HUDEP-2 (cell line): ENCODE measurements around the gene MZT1.
"Not testable (repeated sequence)": the region's sequence is repeated elsewhere in the genome, so short reads cannot be mapped to it uniquely, and the experiment has no call there.

Source experiments
- DNase-seq, 76 experiments: peaks; one replicate each; lab custom pipeline; 2025; ENCODE audit not compliant: unreplicated experiment in 76 of 76; lab: John Stamatoyannopoulos, UW

The MZT1 gene

DNA sequence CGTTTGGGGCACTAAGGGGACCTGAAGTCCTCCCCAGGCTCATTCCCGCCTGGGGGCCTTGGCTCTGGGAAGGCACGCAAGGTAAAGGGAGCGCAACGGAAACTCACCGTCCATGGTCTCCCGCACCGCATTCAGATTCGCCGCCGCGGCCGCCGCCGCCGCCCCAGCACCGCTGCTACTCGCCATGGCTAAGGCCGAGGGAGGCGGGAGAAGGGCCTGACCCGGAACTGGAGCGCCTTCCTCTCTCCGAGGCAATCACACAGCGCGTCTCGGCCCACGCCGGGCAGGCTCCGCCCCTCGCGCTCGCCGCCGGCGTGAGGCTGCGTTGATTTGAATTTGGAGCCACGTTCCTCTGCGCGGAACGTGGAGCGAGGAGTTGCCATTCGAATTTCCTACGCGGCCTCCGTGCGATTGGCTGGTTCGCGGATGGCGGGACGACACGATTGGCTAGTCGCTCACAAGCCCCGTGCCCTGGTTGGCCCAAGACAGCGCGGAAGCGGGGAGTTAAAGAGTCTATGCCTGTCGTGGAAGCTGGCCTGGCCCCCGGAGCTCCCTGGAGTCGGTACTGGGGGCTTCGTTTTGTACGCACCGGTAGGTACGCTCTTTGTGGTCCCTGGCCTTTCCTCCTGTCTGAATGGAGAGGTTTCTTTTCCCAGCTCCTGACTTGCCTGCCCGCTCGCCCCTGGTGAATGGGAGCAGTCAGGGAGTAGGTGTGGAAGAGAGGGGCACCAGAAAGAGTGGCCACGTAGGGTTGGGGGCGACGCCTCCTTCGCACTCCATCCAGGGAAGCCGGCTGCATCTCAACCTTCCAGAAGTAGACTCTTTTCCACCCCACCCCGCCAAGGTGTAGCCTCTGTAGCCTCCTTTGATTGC, at the start of gene MZT1, which contains the start of gene BORA:
MZT1 (minus strand) TSS at position 213 of the 873 bp plus-strand sequence; CDS start at position 186, 27 bp downstream.
BORA (plus strand) TSS at position 507 of the 873 bp plus-strand sequence. CDS start 1,018 bp downstream, outside the sequence.
- peak; percentile 40 to 97 (median 92) for DNase-seq

GRCh38 chr13:72774019-72774418, 46.6 kb upstream of the MZT1 start:
- no peak for DNase-seq

DNA sequence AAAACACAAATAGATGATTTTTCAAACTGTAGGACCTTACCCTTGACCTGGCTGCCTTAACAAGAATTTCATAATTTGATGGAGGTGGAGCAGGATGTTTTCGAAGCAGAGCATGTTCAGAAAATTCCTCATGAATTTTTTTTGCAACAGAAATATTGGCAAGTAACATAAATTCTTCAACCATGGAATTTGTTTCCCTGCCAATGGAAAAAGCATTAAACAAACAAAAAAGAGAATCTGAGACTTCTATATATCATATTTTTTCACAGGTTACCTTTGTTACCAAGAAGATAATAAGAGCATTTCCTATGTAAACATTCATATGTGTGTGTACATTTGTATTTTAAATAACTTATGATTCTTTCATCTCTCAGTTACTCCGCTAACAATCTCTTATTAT, 36.0 kb upstream of the MZT1 start:
- DNase-seq, result no peak

- DNase-seq, result no peak
Measured at GRCh38 chr13:72760189-72760588, 32.8 kb upstream of the MZT1 start.

DNA sequence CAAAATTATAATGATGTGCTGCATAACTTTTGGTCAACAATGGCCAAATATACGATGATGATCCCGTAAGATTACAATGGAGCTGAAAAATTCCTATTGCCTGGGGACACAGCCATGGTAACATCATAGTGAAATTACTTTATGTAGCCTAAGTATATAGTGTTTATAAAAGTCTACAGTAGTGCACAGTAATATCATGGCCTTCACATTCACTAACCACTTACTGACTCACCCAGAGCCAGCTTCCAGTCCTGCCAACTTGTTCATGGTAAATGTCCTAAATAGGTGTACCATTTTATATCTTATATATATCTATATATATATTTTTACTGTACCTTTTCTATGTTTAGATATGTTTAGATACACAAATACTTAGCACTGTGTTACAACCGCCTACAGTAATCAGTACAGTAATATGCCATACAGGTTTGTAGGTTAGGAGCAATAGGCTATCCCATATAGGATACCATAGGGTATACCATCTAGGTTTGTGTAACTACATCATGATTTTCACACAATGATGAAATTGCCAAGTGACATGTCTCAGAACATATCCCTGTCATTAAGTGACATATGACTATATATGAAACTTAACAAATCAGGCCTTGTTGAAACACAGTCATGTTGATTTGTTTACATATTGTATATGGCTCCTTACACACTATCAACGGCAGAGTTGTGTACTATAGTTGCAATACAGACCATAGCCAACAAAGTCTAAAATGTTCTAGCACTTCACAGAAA, 30.5 kb upstream of the MZT1 start:
- no peak for DNase-seq

DNA sequence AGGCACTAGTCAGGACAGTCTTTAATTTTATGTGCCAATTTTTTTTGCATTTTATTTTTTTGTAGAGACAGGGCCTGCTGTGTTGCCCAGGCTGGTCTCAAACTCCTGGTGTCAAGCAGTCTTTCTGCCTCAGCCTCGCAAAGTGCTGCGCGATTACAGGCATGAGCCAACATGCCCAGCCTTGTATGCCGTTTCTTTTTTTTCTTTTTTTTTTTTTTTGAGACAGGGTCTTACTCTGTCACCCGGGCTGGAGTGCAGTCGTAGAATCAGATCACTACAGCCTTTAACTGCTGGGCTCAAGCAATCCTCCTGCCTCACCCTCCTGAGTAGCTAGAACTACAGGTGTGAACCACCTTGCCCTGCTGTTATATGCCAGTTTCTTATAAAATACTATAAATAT, 26.7 kb upstream of the MZT1 start:
- DNase-seq, result no peak

- no peak for DNase-seq
Measured at GRCh38 chr13:72751220-72751619, 23.8 kb upstream of the MZT1 start.

DNA sequence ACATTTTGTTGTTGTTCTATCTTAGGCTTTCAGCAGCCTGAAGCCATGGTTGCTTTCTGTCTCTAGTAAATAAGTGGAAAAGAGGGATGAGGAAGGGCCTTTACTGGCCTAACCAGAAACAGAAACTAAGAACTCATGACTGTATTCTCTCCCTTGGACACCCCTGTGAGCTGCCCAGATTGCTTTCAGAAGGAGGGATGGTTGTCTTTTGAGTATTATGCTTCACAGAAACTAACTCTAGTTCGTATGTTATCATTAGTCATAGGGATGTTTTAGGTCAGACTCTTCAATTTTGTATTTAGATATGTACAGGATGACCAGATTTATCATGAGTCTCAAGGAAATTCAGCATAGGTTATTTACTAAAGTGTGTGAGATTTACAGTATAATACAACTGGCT, 17.8 kb upstream of the MZT1 start:
- DNase-seq, result no peak

- DNase-seq, result no peak
Measured at GRCh38 chr13:72740015-72740414, 12.6 kb upstream of the MZT1 start.

DNA sequence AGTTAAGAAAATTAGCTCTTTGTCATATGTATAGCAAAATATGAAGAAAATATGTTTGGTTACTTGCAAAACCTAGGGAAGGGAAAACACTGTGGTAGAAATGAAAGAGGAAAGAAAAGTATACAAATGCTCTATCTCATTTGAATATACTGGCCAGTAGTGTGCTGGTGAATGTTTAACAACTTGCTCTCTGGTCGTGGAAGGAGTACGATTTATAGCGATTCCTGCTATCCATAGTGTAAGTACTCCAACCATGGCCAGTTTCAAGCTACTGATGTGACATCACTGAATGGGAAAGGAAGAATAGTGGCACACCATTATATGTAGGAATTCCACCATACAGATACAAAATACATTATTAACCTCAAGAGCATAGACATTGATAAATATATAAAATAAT, 9.6 kb upstream of the MZT1 start:
- no peak for DNase-seq

- no peak for DNase-seq
Measured at GRCh38 chr13:72728290-72728605, 819 bp upstream of the MZT1 start.

DNA sequence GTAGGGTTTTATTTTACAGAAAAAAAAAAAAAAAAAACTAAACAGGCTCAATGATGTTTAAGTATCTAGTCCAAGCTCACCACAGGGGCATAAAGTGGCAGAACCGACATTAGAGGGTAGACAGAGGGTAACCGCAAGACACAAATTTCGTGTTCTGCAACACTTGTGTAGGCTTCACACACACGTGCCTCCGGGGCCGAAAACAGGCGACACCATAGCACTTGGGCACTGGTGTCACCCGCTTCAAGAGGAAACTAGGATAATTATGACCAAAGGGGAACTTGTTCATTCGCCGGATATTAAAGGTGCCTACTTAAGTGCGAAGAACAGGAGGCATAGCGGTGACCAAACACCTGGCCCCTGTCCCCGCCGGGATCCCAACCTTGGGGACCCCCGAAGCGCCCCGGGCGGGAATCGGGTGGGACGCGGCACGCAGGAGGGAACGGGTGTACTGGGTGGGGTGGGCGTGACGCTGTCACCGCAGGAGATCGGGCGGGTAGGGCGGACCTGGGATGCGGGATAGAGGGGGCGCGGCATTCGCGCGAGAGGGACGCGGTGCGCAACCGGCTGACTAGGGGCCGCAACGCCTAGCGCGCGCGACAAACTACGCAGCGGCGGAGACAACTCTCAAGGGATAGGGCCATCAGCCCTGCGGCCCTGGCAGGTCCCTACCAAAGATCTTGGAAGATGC, 558 bp downstream of the MZT1 start:
- DNase-seq, result peak in 58 of 76 experiments; percentile 1 to 65 (median 40)

DNA sequence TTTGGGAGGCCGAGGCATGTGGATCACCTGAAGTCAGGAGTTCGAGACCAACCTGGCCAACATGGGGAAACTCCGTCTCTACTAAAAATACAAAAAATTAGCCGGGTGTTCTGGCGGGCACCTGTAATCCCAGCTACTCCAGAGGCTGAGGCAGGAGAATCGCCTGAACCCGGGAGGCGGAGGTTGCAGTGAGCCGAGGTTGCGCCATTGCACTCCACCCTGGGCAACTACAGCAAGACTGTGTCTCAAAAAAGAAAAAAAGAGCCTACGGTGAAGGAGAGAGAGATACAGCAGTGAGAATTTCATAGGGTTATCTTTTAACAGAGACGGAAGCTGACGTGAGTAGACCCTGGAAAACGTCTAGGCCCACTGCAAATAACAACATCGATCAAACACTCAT, 1.2 kb downstream of the MZT1 start:
- not testable (repeated sequence) for DNase-seq

DNA sequence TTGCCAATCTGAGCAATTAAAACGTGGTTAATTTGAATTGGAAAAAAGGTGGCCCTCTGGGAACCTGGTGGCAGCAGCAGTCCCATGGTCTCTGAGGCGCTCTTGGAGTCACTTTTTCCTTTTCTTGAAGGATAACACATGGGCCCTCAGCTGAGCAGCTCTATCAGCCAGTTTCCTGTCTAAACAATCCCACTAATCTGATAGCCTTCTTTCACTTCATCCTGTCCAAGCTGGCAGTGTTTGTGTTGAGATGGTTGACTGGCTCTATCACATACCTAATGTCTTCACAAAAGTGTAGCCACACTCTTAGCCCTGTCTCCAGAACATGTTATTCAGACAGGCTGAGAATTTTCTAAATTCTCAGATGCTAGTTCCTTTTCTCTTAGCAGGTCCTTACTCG, 10.7 kb downstream of the MZT1 start:
- DNase-seq, result no peak

DNA sequence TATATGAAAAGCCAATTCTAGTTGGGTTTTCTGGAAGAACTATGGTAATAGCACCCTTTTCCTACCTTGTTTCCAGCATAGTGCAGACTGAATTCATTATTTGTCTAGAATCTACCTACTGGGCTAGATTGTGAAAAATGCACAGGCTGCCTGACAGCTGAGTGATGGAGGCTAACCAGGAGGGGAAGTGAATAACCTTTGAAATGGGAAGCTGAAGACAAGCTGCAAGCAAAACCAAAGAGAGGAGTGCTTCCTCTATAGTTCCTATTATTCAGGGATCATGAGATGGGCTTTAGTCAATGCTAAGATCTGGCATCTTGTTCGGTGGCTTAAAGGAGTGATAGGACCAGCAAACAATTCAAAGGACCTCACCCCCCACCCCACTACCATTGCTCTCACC, 26.9 kb downstream of the MZT1 start:
- DNase-seq, result no peak

DNA sequence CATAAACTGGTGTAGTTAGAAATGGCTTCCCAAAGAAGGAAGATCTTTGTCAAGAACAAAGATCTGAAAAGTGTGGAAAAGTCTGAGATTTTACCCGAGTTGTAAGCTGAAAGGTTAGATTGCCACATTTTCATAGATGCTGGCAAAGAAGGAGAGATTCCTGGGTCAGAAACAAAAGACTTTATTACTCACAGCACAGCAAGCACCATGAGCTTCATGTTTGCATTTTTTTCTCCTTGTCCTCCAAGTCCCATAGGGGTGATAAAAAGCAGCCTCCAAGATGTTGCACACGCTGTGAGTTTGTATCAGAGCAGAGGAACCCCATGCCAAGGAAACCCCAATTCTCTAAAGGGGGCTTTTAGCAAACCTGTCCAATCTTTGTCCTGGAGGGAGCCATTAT, 29.3 kb downstream of the MZT1 start:
- no peak for DNase-seq

DNA sequence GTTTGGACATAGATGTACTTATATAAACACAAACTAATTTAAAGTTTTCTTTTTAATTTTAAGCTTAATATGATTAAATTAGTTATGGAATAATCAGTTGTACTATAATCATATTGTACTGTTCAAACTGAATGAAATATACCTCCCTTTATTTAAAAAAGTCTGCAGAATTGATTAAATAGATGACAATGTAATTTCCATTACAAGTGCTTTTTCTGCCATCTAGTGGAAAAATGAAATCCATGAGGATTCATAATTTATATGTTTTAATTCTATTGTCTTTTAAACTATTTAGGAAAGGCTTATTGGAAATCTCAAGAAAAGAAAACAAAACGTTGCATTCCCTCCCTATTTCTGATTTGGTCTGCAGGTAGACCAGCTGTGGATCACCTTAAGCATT, 30.9 kb downstream of the MZT1 start:
- DNase-seq, result peak in 1 of 76 experiments; percentile 4

DNA sequence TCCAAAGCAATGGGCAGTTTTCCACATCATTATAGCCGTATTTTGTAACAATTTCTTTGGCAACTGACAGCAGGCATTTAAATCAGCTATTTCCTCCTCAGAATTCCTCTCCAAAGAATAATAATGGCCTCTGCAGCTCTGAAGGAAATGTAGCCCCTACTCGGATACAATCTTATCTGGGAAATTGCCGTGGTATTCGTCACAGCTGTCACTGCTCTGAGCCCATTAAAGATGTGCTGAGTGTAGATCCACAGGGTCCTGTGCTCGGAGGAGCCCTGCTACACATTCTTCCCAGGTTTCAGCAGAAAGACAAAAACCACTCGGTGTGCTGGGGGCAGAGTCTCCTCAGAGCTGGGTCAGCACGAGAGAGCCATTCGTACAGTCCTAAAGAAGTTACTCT, 33.1 kb downstream of the MZT1 start:
- no peak for DNase-seq

DNA sequence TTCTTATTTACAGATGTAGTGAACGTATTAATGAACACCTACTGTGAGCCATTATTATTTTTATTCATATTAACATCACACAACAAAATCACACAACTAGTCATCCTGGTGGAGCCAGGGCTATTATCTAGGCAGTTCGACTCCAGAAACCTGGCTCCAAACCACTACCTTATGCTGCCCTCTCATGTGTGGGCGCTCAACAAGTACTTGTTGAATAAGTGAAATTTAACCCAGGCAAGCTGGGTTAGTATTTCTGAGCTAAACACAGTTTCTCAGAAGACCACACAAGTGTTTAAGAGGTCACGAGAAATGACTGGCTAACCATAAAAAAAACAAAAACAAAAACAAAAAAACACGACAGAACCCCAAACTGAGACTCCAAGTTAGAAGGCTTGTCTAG, 33.6 kb downstream of the MZT1 start:
- no peak for DNase-seq

- DNase-seq, result no peak
Measured at GRCh38 chr13:72692884-72693514, 34.4 kb downstream of the MZT1 start.

DNA sequence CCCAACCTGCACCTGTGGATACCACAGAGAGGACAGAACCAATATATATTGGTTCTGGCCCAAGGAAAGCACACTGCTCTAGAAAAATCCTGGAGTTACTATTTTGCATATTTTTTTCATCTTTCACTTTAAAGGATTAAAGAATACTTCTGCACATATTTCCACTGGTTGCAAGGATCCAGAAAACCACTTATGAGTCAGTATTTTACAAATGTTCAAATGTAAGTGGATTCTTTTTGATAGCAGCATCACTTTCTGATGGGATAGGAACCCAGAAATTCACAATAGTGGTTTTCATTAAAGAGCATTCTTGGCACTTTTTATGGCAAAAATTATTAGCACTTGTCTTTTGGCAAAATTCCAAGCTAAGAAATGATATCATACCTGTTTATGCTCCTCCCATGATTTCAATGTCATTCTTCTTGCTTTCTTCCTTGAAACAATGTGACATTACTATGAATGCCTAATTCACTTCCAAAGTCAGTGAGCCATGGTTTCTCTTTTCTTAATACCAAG, 38.2 kb downstream of the MZT1 start:
- DNase-seq, result no peak
